NCI-H69 (cell line): ENCODE measurements around the gene ALPK1.
"Not testable (repeated sequence)": the region's sequence is repeated elsewhere in the genome, so short reads cannot be mapped to it uniquely, and the experiment has no call there.

ENCODE experiments used
- DNase-seq: peaks from one replicate; lab custom pipeline; 2025; lab: John Stamatoyannopoulos, UW

The ALPK1 gene

GRCh38 chr4:112451831-112452230 lies 154.7 kb downstream of the ALPK1 start:
- peak; percentile 1 for DNase-seq

DNA sequence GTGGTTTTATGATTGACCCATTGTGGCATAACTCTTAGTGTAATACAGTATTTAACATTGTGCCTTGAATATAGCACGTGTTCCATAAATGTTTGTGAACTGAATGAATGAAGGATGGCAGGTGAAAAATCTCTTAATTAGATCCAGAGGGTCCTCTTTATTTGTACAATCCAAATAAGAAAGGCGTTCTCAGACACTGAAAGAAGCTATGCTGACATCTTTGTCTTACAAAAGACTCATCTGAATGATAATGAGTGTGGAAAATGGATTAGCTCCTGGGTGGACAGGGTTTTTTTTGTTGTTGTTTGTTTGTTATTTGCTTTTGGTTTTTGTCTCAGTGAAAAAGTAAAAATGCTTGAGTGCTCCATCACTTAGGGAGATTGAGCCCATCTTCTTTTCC lies 156.2 kb downstream of the ALPK1 start:
- no peak for DNase-seq

- DNase-seq = no peak
Measured at GRCh38 chr4:112472318-112472717, 175.1 kb downstream of the ALPK1 start.

DNA sequence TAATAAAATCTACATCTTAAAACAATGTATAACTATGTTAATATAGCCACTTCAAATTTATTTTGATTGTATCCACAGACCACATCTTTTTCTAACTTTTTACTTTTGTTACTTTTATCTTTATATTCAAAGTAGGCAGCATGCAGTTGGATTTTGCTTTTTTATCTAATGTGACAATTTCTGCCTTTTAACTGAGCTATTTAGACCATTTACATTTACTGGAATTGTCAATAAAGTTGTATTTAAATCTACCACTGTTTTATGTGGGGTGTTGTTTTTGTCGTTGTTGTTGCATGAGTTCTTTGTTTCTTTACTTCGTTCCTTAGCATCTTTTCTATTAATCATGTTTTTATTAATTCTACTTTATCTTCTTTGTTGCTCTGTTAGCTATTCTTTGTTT lies 176.8 kb downstream of the ALPK1 start:
- no peak for DNase-seq

DNA sequence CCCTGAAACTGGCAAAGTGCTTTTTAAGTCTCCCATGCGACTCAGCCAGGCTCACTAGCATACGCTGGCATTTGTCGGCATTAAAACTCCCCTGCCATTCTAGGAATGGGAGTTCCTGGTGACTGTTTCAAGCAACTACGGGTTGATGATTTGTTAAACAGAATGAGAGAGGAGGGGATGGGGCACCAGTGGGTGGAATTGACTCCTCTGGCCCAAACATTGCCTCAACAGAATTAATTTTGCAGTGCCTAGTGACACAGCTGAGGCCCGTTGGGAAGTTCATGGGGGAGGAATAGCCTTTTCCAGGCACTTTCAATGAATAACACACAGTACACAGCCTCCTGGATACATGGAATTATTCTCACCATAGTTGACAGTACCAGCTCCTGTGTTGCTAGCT lies 188.8 kb downstream of the ALPK1 start:
- no peak for DNase-seq

DNA sequence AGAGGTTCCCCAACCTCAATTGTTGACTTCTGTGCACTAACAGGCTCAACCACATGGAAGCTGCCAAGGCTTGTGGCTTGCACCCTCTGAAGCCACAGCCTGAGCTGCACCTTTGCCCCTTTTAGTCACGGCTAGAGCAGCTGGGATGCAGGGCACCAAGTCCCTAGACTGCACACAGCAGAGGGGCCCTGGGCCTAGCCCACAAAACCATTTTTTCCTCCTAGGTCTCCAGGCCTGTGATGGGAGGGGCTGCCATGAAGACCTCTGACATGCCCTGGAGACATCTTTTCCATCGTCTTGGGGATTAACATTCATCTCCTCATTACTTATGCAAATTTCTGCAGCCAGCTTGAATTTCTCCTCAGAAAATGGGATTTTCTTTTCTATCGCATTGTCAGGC lies 193.6 kb downstream of the ALPK1 start:
- DNase-seq = not testable (repeated sequence)
